ENCODE results near the gene PPM1F.

GRCh38 chr22:21996175-21996720 lies 43.6 kb upstream of the PPM1F start:
- TF ChIP-seq CTCF (IDR thresholded peaks at IDR 0.05) (no peak), POLR2A (IDR thresholded peaks at IDR 0.05) (no peak)
